ENCODE data around the gene MYO9B. TPM values are rescaled to one million over a fixed set of nuclear protein-coding genes. Genes with fewer than 3 reads are reported as not detected.

Gene MYO9B
- polyA plus RNA-seq, 3 donors, result 18.0 to 48.1 (median 45.6) TPM

- no peak overlapping the region for H3K27ac ChIP-seq (ENCODE audit: low read depth, low read length)
- WGBS, 3 donors, result 57 to 79% (median 76%) methylated on average over 18 of the region's 18 CpGs
Observed at GRCh38 chr19:17255150-17255621, 179.6 kb downstream of the MYO9B start.

- WGBS, 3 donors, result 78 to 87% (median 81%) methylated on average over 3 of the region's 3 CpGs
- no peak overlapping the region for H3K27ac ChIP-seq (ENCODE audit: low read depth, low read length)
Observed at GRCh38 chr19:17256130-17256529, 180.6 kb downstream of the MYO9B start.

- no peak overlapping the region for H3K27ac ChIP-seq (ENCODE audit: low read depth, low read length)
- 79 to 92% (median 91%) methylated on average over 9 of the region's 9 CpGs for WGBS, 3 donors
Observed at GRCh38 chr19:17259118-17259780, 183.7 kb downstream of the MYO9B start.

GRCh38 chr19:17259934-17260333 is 184.4 kb downstream of the MYO9B start:
- 56 to 95% (median 71%) methylated on average over 1 of the region's 1 CpG for WGBS, 3 donors
- H3K27ac ChIP-seq (ENCODE audit: low read depth, low read length), result no peak overlapping the region

GRCh38 chr19:17260842-17261325 is 185.3 kb downstream of the MYO9B start:
- no peak overlapping the region for H3K27ac ChIP-seq (ENCODE audit: low read depth, low read length)
- 17 to 32% (median 24%) methylated on average over 15 of the region's 15 CpGs for WGBS, 3 donors

- WGBS, 3 donors, result 60 to 70% (median 64%) methylated on average over 16 of the region's 16 CpGs
- no peak overlapping the region for H3K27ac ChIP-seq (ENCODE audit: low read depth, low read length)
Observed at GRCh38 chr19:17262557-17262956, 187.0 kb downstream of the MYO9B start.

Other genes with a start within 250 kb of the MYO9B start
- 10 to 100 TPM; 13.8 to 43.3 (median 36.7) TPM for gene SIN3B, start 246.4 kb upstream of the MYO9B start, polyA plus RNA-seq
- 10 to 100 TPM in 1 of 3 donors, 1 to 10 TPM in 2; 5.0 to 17.7 (median 7.9) TPM for gene F2RL3, start 186.8 kb upstream of the MYO9B start, polyA plus RNA-seq
- gene CPAMD8, start 49.0 kb upstream of the MYO9B start, polyA plus RNA-seq, result 10 to 100 TPM in 1 of 3 donors, 1 to 10 TPM in 2; 1.5 to 56.2 (median 9.6) TPM
- gene HAUS8, start 325 bp upstream of the MYO9B start, polyA plus RNA-seq, result 1 to 10 TPM; 2.7 to 9.0 (median 5.1) TPM
- gene USE1, start 139.6 kb downstream of the MYO9B start, polyA plus RNA-seq, result 10 to 100 TPM; 41.1 to 61.7 (median 45.7) TPM
- gene OCEL1, start 150.4 kb downstream of the MYO9B start, polyA plus RNA-seq, result 10 to 100 TPM; 21.4 to 46.4 (median 30.6) TPM
- 10 to 100 TPM; 11.0 to 44.8 (median 30.2) TPM for gene NR2F6, start 170.1 kb downstream of the MYO9B start, polyA plus RNA-seq
- gene USHBP1, start 189.0 kb downstream of the MYO9B start, polyA plus RNA-seq, result 10 to 100 TPM in 2 of 3 donors, 1 to 10 TPM in 1; 2.5 to 28.0 (median 11.0) TPM
- 10 to 100 TPM; 38.2 to 70.6 (median 65.2) TPM for gene BABAM1, start 191.7 kb downstream of the MYO9B start, polyA plus RNA-seq
- under 1 TPM; 0.08 to 0.70 (median 0.34) TPM for gene ANKLE1, start 206.1 kb downstream of the MYO9B start, polyA plus RNA-seq
- 1 to 10 TPM; 7.1 to 9.2 (median 7.9) TPM for gene ABHD8, start 227.6 kb downstream of the MYO9B start, polyA plus RNA-seq
- 100 to 1,000 TPM in 2 of 3 donors, 10 to 100 TPM in 1; 97.5 to 156 (median 101) TPM for gene MRPL34, start 230.1 kb downstream of the MYO9B start, polyA plus RNA-seq
- gene DDA1, start 233.8 kb downstream of the MYO9B start, polyA plus RNA-seq, result 10 to 100 TPM; 19.7 to 90.1 (median 39.3) TPM